HG03460 (cell line): ENCODE results near the gene CRACR2B.

Experiments
- ATAC-seq: cut with Tn5 transposase; IDR thresholded peaks from one replicate; pipeline ENCODE4 v1.9.1; 2021; ENCODE audit not compliant: unreplicated experiment

CRACR2B gene

GRCh38 chr11:794766-795633 is 32.7 kb upstream of the CRACR2B start:
- no peak for ATAC-seq

- ATAC-seq = peak; percentile 25
Measured at GRCh38 chr11:795634-796564, 31.8 kb upstream of the CRACR2B start.

- no peak for ATAC-seq
Measured at GRCh38 chr11:796565-797295, 31.0 kb upstream of the CRACR2B start.

GRCh38 chr11:797296-798092 is 30.2 kb upstream of the CRACR2B start:
- peak; percentile 38 for ATAC-seq

GRCh38 chr11:798093-798713 is 29.5 kb upstream of the CRACR2B start, which contains the start of gene SLC25A22:
SLC25A22 (minus strand) TSS chr11:798281; CDS start chr11:795006, 3,275 bp downstream.
- peak; percentile 50 for ATAC-seq

- no peak for ATAC-seq
Measured at GRCh38 chr11:799641-800316, 27.9 kb upstream of the CRACR2B start.

GRCh38 chr11:800473-800872 is 27.2 kb upstream of the CRACR2B start:
- no peak for ATAC-seq

- no peak for ATAC-seq
Measured at GRCh38 chr11:801097-801780, 26.5 kb upstream of the CRACR2B start.

GRCh38 chr11:802018-802617 is 25.6 kb upstream of the CRACR2B start:
- ATAC-seq = no peak

- no peak for ATAC-seq
Measured at GRCh38 chr11:802693-803466, 24.8 kb upstream of the CRACR2B start.

GRCh38 chr11:803467-803742 is 24.3 kb upstream of the CRACR2B start:
- ATAC-seq = no peak

- ATAC-seq = no peak
Measured at GRCh38 chr11:803770-804598, 23.7 kb upstream of the CRACR2B start.

GRCh38 chr11:804599-804964 is 23.1 kb upstream of the CRACR2B start:
- ATAC-seq = no peak

GRCh38 chr11:808427-809286 is 19.1 kb upstream of the CRACR2B start:
- no peak for ATAC-seq

GRCh38 chr11:809287-810039 is 18.3 kb upstream of the CRACR2B start, which contains the start of gene RPLP2:
RPLP2 (plus strand) TSS chr11:809967; CDS start chr11:810235, 268 bp downstream.
- ATAC-seq = peak; percentile 68
